GM12878 (cell line): ENCODE data around the gene PPP1R13L. TPM values are rescaled to one million over a fixed set of nuclear protein-coding genes. Genes with fewer than 3 reads are reported as not detected.

Source experiments
- ATF7 ChIP-seq: fragments of 450-650 bp; IDR thresholded peaks from 2 replicates; pipeline ENCODE4 v1.6.1; 2016; ENCODE audit warnings: low read depth, mild to moderate bottlenecking
- HDGF ChIP-seq: fragments of 450-650 bp; IDR thresholded peaks from 2 replicates; pipeline ENCODE4 v1.6.1; 2016; ENCODE audit warnings: antibody characterized with exemption
- PRDM15 ChIP-seq: fragments of 450-650 bp; formaldehyde crosslinking; IDR thresholded peaks from 2 replicates; pipeline ENCODE4 v1.4.0; 2020; ENCODE audit warnings: mild to moderate bottlenecking, moderate library complexity
- SUPT20H ChIP-seq: IDR thresholded peaks from 2 replicates; pipeline ENCODE4 v1.6.1; 2011; ENCODE audit warnings: low read depth, mild to moderate bottlenecking, low read length, moderate library complexity, borderline replicate concordance; ENCODE audit not compliant: control insufficient read depth
- ZNF207 ChIP-seq: fragments of 450-650 bp; IDR thresholded peaks from 2 replicates; pipeline ENCODE4 v1.6.1; 2014; ENCODE audit warnings: antibody characterized with exemption, mild to moderate bottlenecking, borderline replicate concordance
- ZNF622 ChIP-seq: fragments of 450-650 bp; IDR thresholded peaks from 2 replicates; pipeline ENCODE4 v1.6.1; 2017; ENCODE audit warnings: mild to moderate bottlenecking, inconsistent platforms
- polyA plus RNA-seq, 11 experiments: library from polyadenylated mRNA; depleted of rRNA in 4 of 11; unstranded in 6 of 11; stranded (reverse) in 5 of 11; fragments of >200 nt; fragmentation: Nextera tagmentation in 4 of 11; fragmentation: Illumina TruSeq in 1 of 11; extraction: Ambion mirVana in 4 of 11; extraction: Trizol in 1 of 11; gene quantifications; 1 replicate in 1 of 11; 2 replicates in 10 of 11; pipeline versions ENCODE4 v1.2.1 to v1.2.3, GENCODE V29; 2011 to 2016; ENCODE audit warnings: inconsistent platforms in 2 of 11, missing spikeins in 2 of 11, low read depth in 1 of 11
- total RNA-seq, 4 experiments: library from RNA; depleted of rRNA in 3 of 4; stranded (reverse); fragments of >200 nt in 3 of 4; fragmentation: Illumina TruSeq in 1 of 4; extraction: Trizol in 1 of 4; gene quantifications; 2 replicates each; pipeline versions ENCODE4 v1.2.1 to v1.2.3, GENCODE V29; 2013 to 2021
- TF ChIP-seq, protein P1 (sequence below): IDR thresholded peaks from 2 replicates; pipeline ENCODE4 v1.6.1; 2012; ENCODE audit warnings: low read length, inconsistent platforms

The PPP1R13L gene
- total and polyA plus RNA-seq, 10 of the 15 experiments (the other 5 are each of a cell fraction or from before 2014, with no cell fraction given), result 0.40 to 10.0 (median 2.5) TPM

DNA sequence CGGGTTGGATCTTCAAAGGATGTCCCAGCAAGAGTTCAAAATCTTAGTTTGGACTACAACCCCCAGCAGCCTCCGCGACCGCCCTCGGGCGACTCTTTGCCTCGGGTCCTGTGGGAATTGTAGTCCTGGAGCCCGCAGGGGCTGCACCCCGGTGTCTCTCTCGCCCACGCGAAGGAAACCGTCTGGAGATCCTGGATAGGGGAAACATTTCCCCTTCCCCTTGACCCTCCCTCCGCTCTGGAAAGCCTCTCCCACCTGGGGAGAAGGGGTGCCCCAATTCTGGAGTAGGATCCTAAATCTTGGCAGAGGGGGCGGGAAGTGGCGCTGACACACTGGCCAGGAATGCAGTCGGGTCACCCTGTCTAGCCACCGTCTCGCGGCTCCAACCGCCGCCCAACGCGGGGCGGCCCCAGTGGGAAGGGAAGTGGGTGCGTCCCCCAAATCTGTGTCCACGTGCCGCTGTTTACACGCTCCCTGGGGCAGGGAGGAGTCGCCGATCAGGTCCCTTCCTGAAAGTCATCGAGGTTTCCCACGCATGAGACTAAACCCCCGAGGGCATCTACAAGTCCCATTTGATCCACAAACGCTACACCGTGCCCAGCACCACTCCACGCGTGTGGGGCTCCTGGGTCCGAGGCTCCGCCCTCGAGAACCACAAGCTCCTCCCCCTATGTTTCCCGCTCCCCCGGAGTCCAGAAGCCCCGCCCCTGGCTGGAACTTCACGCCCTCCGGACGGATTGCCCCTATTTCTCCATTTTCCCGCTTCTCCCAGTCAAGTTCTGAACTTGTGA, 761 bp upstream of the PPP1R13L start (continued):
- TF ChIP-seq PRDM15 (CRISPR knock-in tag) (no peak), ZNF622 (no peak), HDGF (peak; percentile 88; the same call in 1 of the 2 replicates), ATF7 (no peak), SUPT20H (no peak), ZNF207 (0 out of 2 replicates have a peak, but pooled peaks have one; percentile 6)
- TF ChIP-seq, protein P1, sequence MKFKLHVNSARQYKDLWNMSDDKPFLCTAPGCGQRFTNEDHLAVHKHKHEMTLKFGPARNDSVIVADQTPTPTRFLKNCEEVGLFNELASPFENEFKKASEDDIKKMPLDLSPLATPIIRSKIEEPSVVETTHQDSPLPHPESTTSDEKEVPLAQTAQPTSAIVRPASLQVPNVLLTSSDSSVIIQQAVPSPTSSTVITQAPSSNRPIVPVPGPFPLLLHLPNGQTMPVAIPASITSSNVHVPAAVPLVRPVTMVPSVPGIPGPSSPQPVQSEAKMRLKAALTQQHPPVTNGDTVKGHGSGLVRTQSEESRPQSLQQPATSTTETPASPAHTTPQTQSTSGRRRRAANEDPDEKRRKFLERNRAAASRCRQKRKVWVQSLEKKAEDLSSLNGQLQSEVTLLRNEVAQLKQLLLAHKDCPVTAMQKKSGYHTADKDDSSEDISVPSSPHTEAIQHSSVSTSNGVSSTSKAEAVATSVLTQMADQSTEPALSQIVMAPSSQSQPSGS, result no peak
